ENCODE results near the gene AKT1S1. TPM values are rescaled to one million over a fixed set of nuclear protein-coding genes. Genes with fewer than 3 reads are reported as not detected.
"Not testable (repeated sequence)": the region's sequence is repeated elsewhere in the genome, so short reads cannot be mapped to it uniquely, and the experiment has no call there.

The AKT1S1 gene
- total RNA-seq, 4 donors from 2014 or later = 17.2 to 30.5 (median 23.3) TPM

DNA sequence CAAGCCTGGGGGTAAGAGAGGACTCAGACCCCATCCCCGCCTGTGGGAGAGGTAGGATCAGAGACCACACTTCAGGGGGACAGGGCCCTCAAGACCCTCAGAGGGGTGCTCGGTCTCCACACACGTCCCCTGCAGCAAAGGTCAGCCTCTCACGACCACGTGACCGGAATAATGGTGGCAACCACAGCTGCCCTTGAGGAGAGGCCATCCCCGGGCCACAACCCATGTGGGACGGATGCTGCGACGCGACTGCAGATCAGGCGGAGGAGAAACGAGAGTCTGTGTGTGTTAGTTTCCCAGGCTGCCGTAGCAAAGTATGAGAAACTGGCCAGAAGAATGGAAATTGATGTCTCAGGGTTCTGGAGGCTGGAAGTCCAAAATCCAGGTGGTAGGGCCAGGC lies 50.1 kb downstream of the AKT1S1 start:
- no peak for DNase-seq
- Histone ChIP-seq H3K4me3 (no peak overlapping the region), H3K27ac (no peak overlapping the region), H3K36me3 (peaks cover 0 to 61% (median 0%) of the 10 kb centered on the region in 3 donors), H3K9me3 (no peaks in the 10 kb centered on the region), H3K4me1 (no peaks in the 10 kb centered on the region), H3K27me3 (no peaks in the 10 kb centered on the region)
- TF ChIP-seq, protein P1, sequence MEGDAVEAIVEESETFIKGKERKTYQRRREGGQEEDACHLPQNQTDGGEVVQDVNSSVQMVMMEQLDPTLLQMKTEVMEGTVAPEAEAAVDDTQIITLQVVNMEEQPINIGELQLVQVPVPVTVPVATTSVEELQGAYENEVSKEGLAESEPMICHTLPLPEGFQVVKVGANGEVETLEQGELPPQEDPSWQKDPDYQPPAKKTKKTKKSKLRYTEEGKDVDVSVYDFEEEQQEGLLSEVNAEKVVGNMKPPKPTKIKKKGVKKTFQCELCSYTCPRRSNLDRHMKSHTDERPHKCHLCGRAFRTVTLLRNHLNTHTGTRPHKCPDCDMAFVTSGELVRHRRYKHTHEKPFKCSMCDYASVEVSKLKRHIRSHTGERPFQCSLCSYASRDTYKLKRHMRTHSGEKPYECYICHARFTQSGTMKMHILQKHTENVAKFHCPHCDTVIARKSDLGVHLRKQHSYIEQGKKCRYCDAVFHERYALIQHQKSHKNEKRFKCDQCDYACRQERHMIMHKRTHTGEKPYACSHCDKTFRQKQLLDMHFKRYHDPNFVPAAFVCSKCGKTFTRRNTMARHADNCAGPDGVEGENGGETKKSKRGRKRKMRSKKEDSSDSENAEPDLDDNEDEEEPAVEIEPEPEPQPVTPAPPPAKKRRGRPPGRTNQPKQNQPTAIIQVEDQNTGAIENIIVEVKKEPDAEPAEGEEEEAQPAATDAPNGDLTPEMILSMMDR (IDR thresholded peaks at IDR 0.05) = no peak
- no peak for TF ChIP-seq POLR2A (IDR thresholded peaks at IDR 0.05)

- H3K36me3 ChIP-seq = peaks cover 0 to 45% (median 0%) of the 10 kb centered on the region in 3 donors
- TF ChIP-seq, protein P1 (IDR thresholded peaks at IDR 0.05) = no peak
- no peak for TF ChIP-seq POLR2A (IDR thresholded peaks at IDR 0.05)
- peaks cover 0 to 7% (median 0%) of the 10 kb centered on the region in 4 donors for H3K4me1 ChIP-seq
- H3K27ac ChIP-seq = no peak overlapping the region
- H3K27me3 ChIP-seq = no peaks in the 10 kb centered on the region
- DNase-seq = no peak
- no peak overlapping the region for H3K4me3 ChIP-seq
- H3K9me3 ChIP-seq = no peaks in the 10 kb centered on the region
These were observed 52.5 kb downstream of the AKT1S1 start for GRCh38 chr19:49824662-49825061.

DNA sequence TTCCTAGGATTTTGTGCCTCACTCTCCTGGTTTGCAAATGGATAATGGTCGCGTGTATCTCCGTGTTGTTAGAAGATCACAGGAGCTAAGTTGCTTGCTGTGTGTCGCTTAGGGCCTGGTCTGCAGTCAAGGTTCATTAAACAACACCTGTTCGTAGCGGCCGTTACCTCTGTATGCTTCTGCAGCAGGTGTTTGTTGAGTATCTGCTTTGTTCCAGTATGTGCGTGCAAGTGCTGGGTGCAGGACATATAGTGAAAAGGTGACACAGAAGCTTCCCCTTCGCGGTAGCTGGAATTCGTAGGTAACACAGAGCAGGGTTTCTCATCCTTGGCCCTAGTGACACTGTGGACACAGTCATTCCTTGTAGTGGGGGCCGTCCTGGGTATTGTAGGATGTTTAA lies 53.7 kb downstream of the AKT1S1 start:
- no peaks in the 10 kb centered on the region for H3K9me3 ChIP-seq
- DNase-seq = peak in 2 of 3 donors; percentile 32 to 61
- H3K36me3 ChIP-seq = peaks cover 0 to 34% (median 0%) of the 10 kb centered on the region in 3 donors
- no peaks in the 10 kb centered on the region for H3K27me3 ChIP-seq
- no peak overlapping the region for H3K27ac ChIP-seq
- no peak overlapping the region for H3K4me3 ChIP-seq
- H3K4me1 ChIP-seq = peaks cover 0 to 15% (median 0%) of the 10 kb centered on the region in 4 donors
- TF ChIP-seq, protein P1 (IDR thresholded peaks at IDR 0.05) = no peak
- no peak for TF ChIP-seq POLR2A (IDR thresholded peaks at IDR 0.05)

- no peak overlapping the region for H3K4me3 ChIP-seq
These were observed 57.0 kb downstream of the AKT1S1 start for GRCh38 chr19:49820125-49820524.

GRCh38 chr19:49819452-49820115 lies 57.6 kb downstream of the AKT1S1 start:
- H3K27me3 ChIP-seq, H3K9me3 ChIP-seq, H3K27ac ChIP-seq, DNase-seq: not testable (repeated sequence)
- peaks cover 0 to 24% (median 0%) of the 10 kb centered on the region in 4 donors for H3K4me1 ChIP-seq
- H3K36me3 ChIP-seq = peaks cover 0 to 28% (median 0%) of the 10 kb centered on the region in 3 donors
- peak overlapping the region in 2 of 4 donors; percentile 73 to 83 for H3K4me3 ChIP-seq

More at GRCh38 chr19:49820125-49820524, 57.0 kb downstream of the AKT1S1 start:
- DNase-seq = no peak
- TF ChIP-seq, protein P1 (IDR thresholded peaks at IDR 0.05) = no peak
- TF ChIP-seq POLR2A (IDR thresholded peaks at IDR 0.05) = no peak
- H3K36me3 ChIP-seq = peaks cover 0 to 32% (median 0%) of the 10 kb centered on the region in 3 donors
- H3K27me3 ChIP-seq = no peaks in the 10 kb centered on the region
- peaks cover 0 to 24% (median 0%) of the 10 kb centered on the region in 4 donors for H3K4me1 ChIP-seq
- no peak overlapping the region for H3K27ac ChIP-seq
- H3K9me3 ChIP-seq = no peaks in the 10 kb centered on the region

Small RNA genes within 50 kb of the gene (small RNA-seq; reads per million reads assigned to genes)
- 0 to 0.06 reads per million in 2 donors for gene MIR4749

Other genes starting within 250 kb of the AKT1S1 start
- 10 to 100 TPM; 17.2 to 48.0 (median 32.4) TPM for gene RRAS, start 237.2 kb downstream of the AKT1S1 start, total RNA-seq
- 10 to 100 TPM; 25.2 to 49.8 (median 44.0) TPM for gene SCAF1, start 235.1 kb downstream of the AKT1S1 start, total RNA-seq
- gene IRF3, start 211.5 kb downstream of the AKT1S1 start, total RNA-seq = 100 to 1,000 TPM in 3 of 4 donors, 10 to 100 TPM in 1; 98.6 to 131 (median 120) TPM
- gene BCL2L12, start 211.4 kb downstream of the AKT1S1 start, total RNA-seq = 10 to 100 TPM in 3 of 4 donors, 1 to 10 TPM in 1; 5.3 to 28.9 (median 12.2) TPM
- gene PRMT1, start 200.1 kb downstream of the AKT1S1 start, total RNA-seq = 100 to 1,000 TPM in 1 of 4 donors, 10 to 100 TPM in 3; 46.9 to 185 (median 80.0) TPM
- gene ADM5, start 187.8 kb downstream of the AKT1S1 start, total RNA-seq = 1 to 10 TPM in 2 of 4 donors, not detected in 2; 4.4 to 9.1 TPM
- 10 to 100 TPM in 1 of 4 donors, 1 to 10 TPM in 2, not detected in 1; 3.0 to 12.4 (median 5.6) TPM for gene CPT1C, start 186.2 kb downstream of the AKT1S1 start, total RNA-seq
- gene TSKS, start 114.0 kb downstream of the AKT1S1 start, total RNA-seq = not detected
- 100 to 1,000 TPM in 1 of 4 donors, 10 to 100 TPM in 3; 57.8 to 102 (median 85.1) TPM for gene AP2A1, start 110.4 kb downstream of the AKT1S1 start, total RNA-seq
- gene FUZ, start 64.1 kb downstream of the AKT1S1 start, total RNA-seq = 10 to 100 TPM in 3 of 4 donors, 1 to 10 TPM in 1; 4.1 to 13.8 (median 12.3) TPM
- gene MED25, start 59.1 kb downstream of the AKT1S1 start, total RNA-seq = 10 to 100 TPM; 29.7 to 57.7 (median 41.8) TPM
- gene PTOV1, start 26.2 kb downstream of the AKT1S1 start, total RNA-seq = 100 to 1,000 TPM in 2 of 4 donors, 10 to 100 TPM in 2; 80.0 to 153 (median 95.9) TPM
- gene PNKP, start 9.8 kb downstream of the AKT1S1 start, total RNA-seq = 100 to 1,000 TPM in 3 of 4 donors, 10 to 100 TPM in 1; 58.7 to 235 (median 118) TPM
- 10 to 100 TPM; 22.8 to 83.3 (median 62.1) TPM for gene TBC1D17, start 347 bp upstream of the AKT1S1 start, total RNA-seq
- gene IL4I1, start 19.5 kb upstream of the AKT1S1 start, total RNA-seq = not detected
- 10 to 100 TPM in 3 of 4 donors, 1 to 10 TPM in 1; 3.3 to 21.4 (median 18.2) TPM for gene ATF5, start 51.9 kb upstream of the AKT1S1 start, total RNA-seq
- 10 to 100 TPM; 40.0 to 54.5 (median 46.0) TPM for gene NUP62, start 52.1 kb upstream of the AKT1S1 start, total RNA-seq
- 1 to 10 TPM in 1 of 4 donors, under 1 TPM in 1, not detected in 2; 0.94 to 1.7 TPM for gene SIGLEC11, start 83.8 kb upstream of the AKT1S1 start, total RNA-seq
- gene VRK3, start 148.0 kb upstream of the AKT1S1 start, total RNA-seq = 10 to 100 TPM; 76.7 to 98.1 (median 83.9) TPM
- gene ZNF473, start 148.7 kb upstream of the AKT1S1 start, total RNA-seq = 10 to 100 TPM in 1 of 4 donors, 1 to 10 TPM in 3; 7.5 to 14.9 (median 9.2) TPM